Stimulated activated CD4-positive, alpha-beta T cell treated with anti-CD3 and anti-CD28 coated beads, Interleukin-4, amount 100 ng/mL, for 4 hours (primary cell): ENCODE measurements around the gene TENM3.
"Not testable (repeated sequence)": the region's sequence is repeated elsewhere in the genome, so short reads cannot be mapped to it uniquely, and the experiment has no call there.

ENCODE experiments used
- DNase-seq, 2 experiments: peaks; one replicate each; pipeline ENCODE4 v3.0.0-alpha.2; 2020

The TENM3 gene

DNA sequence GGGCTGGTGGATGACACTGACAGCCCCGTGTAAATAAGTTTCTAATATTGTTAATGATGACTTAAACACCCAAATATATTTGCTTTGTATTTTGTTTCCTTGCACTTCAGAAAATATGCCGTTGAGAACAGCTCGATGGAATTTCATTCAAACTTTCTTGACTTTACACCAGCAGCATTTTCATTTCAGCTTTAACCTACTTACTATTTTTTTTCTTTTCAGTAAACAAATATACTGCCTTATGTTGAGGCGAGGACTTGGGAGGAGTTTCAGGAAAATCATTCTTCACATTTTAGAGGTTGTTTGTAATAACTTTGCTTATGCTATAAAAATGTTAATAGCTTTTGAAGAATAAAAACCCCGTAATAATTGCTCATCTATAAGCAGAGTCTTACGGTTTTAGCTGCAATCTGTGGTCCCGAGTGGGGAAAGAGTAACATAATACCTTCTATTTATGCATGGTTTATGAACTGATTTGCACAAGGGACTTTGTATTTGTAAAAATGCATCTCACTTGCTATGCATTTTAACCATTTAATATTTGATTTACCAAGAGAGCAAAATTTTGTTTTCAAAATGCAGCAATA, 14.1 kb upstream of the TENM3 start:
- DNase-seq: no peak

DNA sequence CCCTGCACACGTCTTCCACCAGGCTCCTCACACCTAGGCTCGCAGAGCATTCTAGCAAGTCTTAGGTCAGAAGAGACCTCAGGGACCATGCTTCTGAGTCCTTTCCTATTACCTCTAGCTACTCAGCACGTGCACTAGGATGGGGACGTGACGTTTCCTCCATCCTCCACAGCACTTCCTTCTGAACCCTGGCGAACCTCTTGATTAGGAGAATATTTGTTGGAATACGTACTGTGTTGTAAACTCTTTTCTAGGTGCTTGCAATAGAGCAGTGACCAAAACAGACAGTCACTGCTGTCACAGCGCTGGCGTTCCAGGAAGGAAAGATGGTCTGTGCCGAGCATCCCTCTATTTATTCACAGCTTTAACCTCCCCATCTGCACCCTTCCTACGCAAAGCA, 12.9 kb upstream of the TENM3 start:
- DNase-seq: no peak

DNA sequence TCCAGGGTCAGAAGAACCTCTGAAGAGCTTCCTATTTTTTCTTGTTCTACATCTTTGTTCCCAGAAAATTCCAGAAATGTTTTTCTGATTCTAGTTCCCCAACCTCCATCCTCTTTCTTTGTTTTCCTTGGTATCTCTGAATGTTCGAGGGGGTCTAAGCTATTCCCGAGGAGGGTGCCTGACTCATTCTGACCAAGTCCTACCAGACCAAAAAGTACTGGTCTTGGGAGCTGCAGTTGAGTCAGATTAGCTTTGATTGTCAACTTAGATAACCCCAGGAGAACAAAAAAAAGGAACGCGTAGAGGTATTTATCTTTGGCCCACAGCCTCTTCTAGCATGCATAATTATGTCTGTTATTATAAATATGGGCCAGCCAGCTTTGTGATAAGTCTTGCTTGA, 12.1 kb upstream of the TENM3 start:
- no peak for DNase-seq

DNA sequence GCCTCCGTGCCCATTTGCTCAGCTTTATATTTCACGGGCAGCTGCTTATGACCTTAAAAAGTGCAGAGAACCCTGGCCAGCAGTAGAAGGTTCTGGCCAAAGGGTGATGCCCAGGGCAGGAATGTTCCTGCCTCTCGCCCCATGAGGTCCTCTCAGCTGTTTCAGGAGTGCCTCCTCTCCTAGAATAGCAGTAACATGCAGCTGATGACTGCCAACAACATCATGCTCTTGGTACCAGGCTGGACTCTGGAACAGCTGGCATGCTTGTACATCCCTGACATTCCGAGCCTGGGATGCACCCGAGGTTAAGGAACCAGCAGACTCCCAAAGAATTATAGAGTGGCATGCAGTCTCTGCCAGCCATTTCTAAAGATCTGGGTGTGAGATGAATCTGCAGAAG, 11.7 kb upstream of the TENM3 start:
- DNase-seq: no peak

DNA sequence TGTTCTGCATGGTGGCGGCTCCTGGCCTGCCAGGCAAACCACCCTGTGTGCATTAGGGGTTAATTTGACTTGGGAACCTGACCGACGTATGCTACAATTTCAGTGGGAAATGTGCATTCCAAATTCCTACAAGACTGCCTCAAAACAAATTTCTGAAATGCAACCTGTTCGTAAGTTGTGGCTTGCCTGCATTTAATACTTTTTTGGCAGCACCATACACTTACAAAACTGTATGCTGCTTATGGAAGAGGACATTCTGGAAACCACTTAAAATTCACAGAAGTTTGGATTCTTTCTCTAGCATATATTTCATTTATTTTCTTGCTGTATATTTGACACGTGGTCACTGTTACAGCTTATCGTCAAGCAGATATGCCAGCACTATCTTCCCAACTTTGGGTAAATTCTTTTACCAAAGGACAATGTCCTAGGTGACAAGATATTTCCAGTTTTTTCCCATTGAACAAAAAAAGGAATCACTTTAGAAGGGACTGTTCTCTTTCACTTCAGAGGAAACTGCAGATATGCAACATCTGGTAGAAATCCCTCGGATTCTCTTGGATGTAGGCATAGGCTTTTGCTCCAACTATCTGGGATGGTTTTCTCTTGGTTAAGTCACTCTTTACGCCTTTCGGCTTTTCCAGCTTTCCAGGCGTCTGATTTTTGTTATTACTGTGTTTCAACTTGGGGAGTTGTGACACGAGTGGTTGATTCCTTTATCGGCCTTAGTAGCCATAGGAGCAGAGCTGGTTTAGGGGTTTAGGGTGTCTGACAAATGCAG, 9.7 kb upstream of the TENM3 start:
- no peak for DNase-seq

DNA sequence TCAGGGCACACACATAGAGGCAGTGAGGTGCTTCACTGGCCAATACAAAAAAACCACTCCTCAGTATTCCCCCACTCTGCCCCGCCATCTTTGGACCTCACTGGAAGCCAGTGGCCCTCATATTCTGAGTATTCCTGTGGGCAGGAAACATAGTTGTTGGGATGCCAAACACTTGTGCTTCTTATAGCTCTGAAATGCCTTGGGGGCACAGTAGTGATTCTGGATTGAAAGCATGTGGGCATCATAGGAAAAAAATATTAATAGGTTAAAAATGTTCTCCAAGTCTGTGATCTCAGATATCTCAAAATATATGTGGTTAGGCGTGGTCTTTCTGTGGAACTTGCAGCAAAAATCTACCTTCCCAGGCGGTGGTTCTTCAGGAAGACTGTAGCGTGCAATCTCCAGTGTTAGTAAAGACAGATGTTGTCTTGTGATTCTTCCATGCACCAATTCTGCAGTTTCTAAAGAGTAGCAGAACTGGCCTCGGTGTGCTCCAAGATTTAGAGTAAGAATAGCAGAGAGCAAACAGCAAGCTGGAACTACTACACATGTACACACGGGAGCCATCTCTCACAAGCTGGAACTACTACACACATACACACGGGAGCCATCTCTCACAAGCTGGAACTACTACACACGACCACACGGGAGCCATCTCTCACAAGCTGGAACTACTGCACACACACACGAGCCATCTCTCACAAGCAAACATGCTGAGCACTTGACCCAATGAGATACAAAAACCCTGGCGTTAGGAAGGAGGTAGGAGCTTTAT, 8.0 kb upstream of the TENM3 start:
- no peak for DNase-seq

DNA sequence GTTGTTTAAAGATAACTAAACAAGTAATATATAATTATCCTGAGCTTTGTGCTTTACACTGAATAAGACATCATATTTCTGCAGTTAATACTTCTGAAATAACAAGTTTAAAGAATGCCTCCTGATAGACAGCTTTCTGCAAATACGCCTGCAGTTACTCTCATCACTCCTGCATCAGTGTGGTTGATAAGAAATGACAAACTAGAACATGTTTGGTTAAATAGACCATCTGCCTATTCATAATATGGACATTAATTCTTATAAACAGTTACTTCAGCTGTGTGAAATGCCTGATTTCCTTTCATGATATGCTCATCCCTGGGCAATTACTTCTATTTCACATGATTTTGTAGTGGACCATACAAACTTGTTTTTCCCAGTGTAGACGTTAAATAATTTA, 7.0 kb upstream of the TENM3 start:
- no peak for DNase-seq

DNA sequence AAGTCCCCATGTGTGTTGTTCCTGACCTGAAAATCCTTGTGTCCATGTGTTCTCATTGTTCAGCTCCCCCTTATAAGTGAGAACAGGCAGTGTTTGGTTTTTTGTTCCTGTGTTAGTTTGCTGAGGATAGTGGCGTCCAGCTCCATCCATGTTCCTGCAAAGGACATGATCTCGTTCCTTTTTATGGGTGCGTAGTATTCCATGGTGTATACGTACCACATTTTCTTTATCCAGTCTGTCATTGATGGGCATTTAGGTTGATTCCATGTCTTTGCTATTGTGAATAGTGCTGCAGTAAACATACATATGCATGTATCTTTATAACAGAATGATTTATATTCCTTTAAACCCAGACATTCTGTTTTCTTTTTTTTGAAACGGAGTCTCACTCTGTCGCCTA, 6.2 kb upstream of the TENM3 start:
- not testable (repeated sequence) for DNase-seq

DNA sequence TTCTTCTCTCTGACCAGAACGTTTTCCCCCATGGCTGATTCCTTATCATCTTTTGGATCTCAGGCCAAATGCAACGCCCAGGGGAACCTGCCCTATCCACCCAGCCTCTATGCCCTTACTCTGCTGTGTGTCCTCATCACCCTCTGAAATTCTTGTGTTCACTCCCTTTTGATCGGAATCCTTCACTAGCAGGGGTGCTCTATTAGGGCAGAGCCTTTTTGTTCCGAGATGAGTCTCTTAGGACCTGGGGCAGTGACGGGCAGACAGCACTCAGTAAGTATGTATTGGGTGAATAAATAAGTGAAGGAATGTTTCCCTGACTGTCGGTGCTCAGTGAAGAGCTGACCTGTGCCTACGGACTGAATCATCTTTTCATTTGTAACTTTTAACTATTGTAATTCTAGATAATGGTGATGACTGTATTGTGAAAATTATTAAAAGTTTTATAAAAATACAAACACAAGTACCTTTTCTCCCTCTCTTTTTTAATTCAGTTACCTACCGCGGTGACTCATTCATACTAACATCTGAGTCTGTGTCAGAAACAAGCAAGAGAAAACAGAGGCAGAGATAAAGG, 4.8 kb upstream of the TENM3 start:
- DNase-seq: no peak

DNA sequence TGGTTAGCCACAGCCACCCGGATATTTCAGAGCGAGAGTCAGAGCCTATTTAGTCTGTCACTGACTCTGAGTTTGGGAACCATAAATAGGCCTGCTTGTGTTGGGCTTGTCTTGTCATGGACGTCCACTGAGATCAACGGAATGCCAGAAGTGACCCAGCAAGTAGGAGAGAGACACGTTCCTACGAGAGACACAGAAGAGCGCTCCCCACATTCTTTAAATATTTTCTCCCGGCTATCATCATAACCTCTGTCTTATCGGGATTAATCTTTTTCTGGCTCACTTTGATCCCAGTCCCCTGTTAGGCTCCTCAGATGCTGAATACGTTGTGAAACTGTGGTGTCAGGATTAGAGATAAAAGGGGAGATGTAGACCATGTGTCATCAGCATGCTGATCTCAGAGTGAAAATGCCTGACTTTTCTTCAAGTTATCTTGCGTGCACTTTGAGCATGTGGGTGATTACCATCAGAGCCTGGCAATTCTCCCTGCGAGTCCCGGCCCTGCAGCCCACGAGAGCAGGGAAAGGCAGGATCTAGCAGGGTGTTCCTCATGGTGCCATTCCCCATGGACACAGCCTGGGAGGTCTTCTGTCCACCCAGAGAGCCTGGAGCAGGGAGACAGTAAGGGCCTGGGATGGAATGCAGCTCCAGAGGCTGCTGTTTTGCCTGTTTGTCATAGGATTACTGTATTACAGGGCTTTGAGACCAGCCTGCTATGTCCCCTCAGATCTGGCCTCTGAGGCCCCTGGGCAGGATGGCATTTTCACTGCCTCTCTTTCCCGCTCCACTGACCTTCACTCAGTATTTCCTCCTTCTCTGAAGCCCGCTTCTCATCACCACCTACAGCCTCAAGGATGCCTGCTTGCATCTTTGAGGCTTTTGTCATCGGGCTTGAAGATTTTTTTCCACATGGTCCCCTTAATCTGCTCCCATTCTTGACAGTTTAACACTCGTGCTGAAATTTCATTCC, 2.8 kb upstream of the TENM3 start:
- no peak for DNase-seq

DNA sequence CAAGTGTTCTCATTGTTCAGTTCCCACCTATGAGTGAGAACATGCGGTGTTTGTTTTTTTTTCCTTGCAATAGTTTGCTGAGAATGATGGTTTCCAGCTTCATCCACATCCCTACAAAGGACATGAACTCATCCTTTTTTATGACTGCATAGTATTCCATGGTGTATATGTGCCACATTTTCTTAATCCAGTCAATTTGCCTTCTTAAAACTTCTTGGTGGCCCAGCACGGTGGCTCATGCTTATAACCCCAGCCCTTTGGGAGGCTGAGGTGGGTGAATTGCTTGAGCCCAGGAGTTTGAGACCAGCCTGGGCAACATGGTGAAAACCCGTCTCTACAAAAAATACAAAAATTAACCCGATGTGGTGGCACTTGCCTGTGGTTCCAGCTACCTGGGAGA, 942 bp upstream of the TENM3 start:
- DNase-seq: not testable (repeated sequence)

DNA sequence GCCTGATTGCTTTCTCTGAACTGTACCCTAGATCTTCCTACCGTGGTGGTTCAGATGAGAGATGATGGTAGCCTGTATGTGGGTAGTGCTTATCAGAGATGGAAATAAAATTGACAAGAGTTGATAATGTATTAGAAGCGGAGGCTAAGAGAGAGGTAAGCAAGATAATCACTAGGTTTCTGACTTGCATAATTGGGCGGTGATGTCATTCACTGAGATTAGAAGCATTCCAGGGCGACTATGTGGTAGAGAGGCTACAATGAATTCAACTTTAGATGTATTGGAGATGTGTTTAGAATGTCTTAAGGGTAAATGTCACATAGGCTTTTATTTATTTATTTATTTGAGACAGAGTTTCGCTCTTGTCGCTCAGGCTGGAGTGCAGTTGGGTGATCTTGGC, 415 bp upstream of the TENM3 start:
- DNase-seq: no peak

DNA sequence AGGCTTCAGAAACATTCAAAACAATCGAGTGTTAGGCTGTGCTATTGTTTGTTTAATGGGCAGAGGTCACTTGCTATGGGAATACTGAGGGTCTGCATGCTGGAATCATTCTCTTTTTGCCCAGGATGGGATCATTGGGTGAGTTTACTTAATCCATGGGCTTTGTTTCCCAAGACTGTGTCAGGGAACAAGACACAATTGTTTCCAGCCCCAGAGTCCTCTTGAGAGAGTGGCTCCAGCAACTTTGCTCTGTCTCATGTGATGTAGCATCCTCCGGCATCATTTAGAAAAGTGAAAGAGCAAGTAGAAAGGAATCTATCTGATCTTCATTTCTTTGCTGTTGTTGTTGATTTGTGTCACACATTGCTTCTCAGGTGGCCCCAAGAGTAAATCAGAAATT, 1.8 kb downstream of the TENM3 start:
- DNase-seq: no peak

DNA sequence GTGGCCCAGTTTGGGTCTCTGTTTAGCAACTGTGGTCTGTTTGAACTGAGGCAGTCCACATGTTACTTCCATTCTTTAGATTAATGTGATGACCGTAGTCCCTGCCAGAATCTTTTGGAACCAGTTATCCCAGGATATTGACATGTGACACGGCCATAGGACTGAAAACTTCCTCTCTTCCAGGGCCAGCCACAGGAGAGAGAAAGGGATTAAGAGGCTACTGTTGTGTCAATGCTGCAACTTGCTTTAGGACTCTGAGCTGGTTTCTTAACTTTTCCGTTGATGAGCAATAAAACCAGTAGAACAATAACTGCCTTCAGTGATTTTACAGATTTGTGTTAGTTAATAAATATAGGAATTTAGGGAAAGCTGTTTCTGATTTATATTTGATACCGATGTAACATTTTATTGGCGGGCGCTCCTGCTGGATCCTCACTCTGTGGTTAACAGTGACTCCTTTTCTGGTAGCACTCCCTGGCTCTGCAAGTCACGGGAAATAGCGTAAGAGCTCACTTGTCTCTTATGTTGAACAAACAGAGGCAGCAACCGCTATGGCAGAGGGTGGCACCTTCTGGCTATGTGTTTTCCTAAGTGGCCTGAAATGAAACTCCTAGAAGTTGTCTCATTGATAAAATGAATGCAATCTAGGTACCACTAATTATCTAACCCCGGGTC, 2.5 kb downstream of the TENM3 start:
- DNase-seq: no peak

DNA sequence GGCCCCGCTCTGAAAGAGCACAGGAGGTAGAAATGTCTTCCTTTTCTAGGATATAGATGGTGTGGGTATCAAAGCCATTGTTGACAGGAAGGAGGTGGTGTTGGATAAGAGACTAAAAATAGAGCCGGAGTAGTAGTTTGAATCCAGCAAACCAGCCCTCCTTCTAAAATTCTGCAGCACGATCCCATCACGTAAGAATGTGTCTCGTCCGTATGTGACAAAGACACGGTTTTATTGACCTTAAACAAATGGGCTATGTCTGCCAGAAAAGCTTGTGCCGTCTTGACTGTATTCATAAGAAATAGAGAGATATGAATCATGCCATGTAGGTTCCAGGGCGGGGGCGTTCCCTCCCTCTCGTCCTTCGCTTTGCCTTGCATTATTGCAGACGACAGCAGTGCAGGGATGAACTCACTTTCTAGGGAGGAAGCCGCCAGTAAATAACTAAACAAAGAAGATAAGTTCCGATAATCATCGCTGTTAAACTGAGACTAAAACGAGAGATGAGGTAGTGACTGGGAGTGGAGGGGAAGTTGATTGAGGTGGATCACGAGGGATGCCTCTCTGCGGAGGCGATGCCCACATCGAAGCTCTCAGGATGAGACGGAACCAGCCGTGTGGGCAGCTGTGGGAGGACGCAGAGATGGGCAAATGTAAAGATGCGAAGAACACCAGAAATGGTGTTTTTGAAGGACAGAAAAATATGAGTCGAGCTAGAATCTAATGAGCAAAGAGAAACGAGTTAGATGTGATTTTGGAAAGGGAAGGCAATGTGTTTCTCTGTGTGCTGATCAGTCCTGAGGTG, 3.4 kb downstream of the TENM3 start:
- DNase-seq: no peak

DNA sequence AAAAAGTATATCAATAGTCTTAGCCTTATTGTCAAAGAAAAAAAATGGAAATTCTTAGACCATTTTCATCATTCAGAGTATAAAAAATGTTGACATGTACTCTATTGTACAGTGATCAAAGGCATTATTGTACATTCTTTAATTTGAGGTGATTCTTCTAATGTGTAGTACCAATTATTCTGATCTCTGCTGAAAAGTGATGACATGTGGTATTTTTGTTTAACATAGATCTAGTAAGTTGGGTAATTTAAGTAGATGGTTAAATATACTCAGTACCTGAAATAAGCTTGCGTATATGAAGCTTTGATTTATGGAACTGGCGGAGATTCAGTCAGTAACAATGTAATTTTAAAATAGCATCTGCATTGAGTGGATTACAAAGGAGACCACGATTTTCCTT, 5.1 kb downstream of the TENM3 start:
- DNase-seq: no peak

DNA sequence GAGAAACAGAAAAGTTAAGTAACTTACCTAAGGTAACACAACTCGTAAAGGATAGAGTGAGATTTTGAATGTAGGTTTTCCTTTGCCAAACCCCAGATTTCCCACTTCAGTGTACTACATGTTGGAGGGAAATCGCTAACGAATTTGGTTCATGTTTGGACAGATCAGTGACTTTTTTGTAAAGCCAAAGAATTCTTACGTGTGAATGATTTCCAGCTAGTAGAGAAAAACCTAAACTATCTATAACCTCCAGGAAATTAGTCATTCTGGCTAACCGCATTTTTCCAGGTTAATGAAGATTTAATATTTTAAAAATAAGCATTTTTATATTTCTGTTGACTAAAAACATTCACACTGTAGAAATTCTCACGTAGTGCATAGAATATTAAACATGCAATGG, 7.2 kb downstream of the TENM3 start:
- no peak for DNase-seq

DNA sequence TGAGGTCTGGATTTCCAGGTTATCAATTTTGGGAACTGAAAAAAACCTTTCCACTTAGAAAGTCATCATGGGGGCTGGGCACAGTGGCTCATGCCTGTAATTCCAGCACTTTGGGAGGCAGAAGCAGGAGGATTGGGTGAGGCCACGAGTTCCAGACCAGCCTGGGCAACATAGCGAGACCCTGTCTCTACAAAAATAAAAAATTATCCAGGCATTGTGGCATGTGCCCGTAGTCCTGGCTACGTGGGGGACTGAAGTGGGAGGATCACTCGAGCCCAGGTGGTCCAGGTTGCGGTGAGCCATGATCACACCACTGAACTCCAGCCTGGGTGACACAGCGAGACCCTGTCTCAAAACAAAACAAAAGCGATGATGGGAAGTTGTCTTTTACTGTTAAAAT, 7.9 kb downstream of the TENM3 start:
- no peak for DNase-seq

DNA sequence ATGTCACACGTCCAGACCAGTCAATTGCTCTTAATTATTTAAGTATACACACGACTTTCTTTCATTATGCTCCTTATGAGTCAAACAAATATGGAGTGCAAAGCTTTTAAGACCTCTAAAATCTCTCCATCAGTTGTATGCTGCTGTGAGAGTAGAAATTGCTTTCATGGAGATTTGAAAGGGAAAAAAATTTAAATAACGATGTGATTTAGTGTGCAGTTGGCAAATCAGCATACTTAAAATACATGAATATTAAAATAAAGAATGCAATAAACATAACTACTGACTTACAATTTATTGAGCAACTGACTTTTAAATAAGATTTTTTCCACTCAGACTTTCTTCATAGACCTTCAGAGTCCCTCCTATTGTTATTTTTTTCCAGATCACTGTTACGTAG, 9.0 kb downstream of the TENM3 start:
- no peak for DNase-seq

DNA sequence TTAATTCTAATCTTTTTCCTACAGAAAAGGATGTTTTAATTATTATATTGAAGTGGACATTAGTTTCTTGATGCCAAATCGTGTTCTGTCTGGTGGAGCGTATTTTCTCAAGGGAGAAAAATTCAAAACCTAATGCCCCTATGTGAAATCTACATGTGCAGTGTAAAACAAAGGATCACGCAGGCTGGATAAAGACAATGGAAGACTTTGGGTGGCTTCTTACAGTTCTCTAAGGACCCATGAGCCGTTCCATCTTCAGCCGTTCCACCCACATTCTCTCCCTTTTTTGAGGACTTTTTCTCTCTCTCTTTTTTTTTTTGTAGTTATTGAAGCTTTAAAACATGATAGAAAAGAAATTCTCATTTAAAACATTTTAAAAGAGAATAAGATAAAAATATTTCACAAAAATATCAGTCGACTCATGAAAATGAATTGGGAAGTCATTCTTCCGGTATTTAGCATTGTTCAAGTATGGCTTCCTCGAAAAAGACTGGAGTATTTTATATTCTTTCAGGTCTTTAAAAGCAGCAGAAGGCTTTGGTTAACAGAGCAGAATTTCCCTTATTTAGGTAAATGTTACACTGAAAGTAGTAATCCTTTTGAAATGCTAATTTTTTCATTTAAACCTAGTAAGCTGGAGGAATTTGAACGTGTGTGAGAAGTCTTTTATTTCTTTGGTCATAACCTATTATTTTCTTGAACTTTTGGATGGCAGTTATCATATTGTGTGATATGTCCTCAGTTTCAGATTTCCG, 11.0 kb downstream of the TENM3 start:
- DNase-seq: no peak
